NCI-H1417 (cell line): ENCODE measurements around the gene CACNA1I.

Experiments
- DNase-seq, 3 experiments: peaks; one replicate each; lab custom pipeline; 2025; lab: John Stamatoyannopoulos, UW

Gene CACNA1I

GRCh38 chr22:39648630-39648950 is 78.0 kb downstream of the CACNA1I start:
- no peak for DNase-seq

GRCh38 chr22:39649500-39650089 is 79.0 kb downstream of the CACNA1I start:
- no peak for DNase-seq

GRCh38 chr22:39651053-39651996 is 80.8 kb downstream of the CACNA1I start:
- no peak for DNase-seq

GRCh38 chr22:39652990-39653786 is 82.6 kb downstream of the CACNA1I start:
- DNase-seq, result peak in 1 of 3 experiments; percentile 2

GRCh38 chr22:39653787-39654077 is 83.2 kb downstream of the CACNA1I start:
- DNase-seq, result no peak

GRCh38 chr22:39654131-39654926 is 83.8 kb downstream of the CACNA1I start:
- DNase-seq, result no peak

- DNase-seq, result no peak
Observed at GRCh38 chr22:39655004-39655579, 84.5 kb downstream of the CACNA1I start.

GRCh38 chr22:39655831-39656230 is 85.3 kb downstream of the CACNA1I start:
- DNase-seq, result peak in 2 of 3 experiments; percentile 30 to 59

- DNase-seq, result peak in 1 of 3 experiments; percentile 2
Observed at GRCh38 chr22:39656495-39657490, 86.2 kb downstream of the CACNA1I start.

GRCh38 chr22:39658367-39658766 is 87.8 kb downstream of the CACNA1I start:
- DNase-seq, result no peak

- no peak for DNase-seq
Observed at GRCh38 chr22:39658806-39659463, 88.4 kb downstream of the CACNA1I start.

GRCh38 chr22:39661501-39661841 is 90.9 kb downstream of the CACNA1I start:
- DNase-seq, result no peak

GRCh38 chr22:39661842-39662685 is 91.5 kb downstream of the CACNA1I start:
- DNase-seq, result peak in 2 of 3 experiments; percentile 23 to 25

- DNase-seq, result peak in 1 of 3 experiments; percentile 23
Observed at GRCh38 chr22:39662686-39663052, 92.1 kb downstream of the CACNA1I start.

- no peak for DNase-seq
Observed at GRCh38 chr22:39663751-39664150, 93.2 kb downstream of the CACNA1I start.

GRCh38 chr22:39664485-39665200 is 94.1 kb downstream of the CACNA1I start:
- peak in 1 of 3 experiments; percentile 6 for DNase-seq

- no peak for DNase-seq
Observed at GRCh38 chr22:39665229-39665628, 94.7 kb downstream of the CACNA1I start.
